Fibroblast of mammary gland (primary cell): Measurements from ENCODE around the gene GTF2F1.

Experiments used
- DNase-seq: peaks from one replicate; pipeline ENCODE4 v3.0.0-alpha.2; 2010; ENCODE audit warnings: low read depth
- H3K4me3 ChIP-seq: 2 replicates; pipeline ENCODE4 v1.5.1; 2011; ENCODE audit warnings: low read depth, mild to moderate bottlenecking, low read length, moderate library complexity; ENCODE audit not compliant: control insufficient read depth
- TF ChIP-seq, protein P1 (sequence below): conservative IDR thresholded peaks from 2 replicates; pipeline ENCODE4 v1.5.1; 2011; ENCODE audit warnings: low read depth, low read length, inconsistent platforms; ENCODE audit not compliant: control insufficient read depth, insufficient read depth

GTF2F1 gene

DNA sequence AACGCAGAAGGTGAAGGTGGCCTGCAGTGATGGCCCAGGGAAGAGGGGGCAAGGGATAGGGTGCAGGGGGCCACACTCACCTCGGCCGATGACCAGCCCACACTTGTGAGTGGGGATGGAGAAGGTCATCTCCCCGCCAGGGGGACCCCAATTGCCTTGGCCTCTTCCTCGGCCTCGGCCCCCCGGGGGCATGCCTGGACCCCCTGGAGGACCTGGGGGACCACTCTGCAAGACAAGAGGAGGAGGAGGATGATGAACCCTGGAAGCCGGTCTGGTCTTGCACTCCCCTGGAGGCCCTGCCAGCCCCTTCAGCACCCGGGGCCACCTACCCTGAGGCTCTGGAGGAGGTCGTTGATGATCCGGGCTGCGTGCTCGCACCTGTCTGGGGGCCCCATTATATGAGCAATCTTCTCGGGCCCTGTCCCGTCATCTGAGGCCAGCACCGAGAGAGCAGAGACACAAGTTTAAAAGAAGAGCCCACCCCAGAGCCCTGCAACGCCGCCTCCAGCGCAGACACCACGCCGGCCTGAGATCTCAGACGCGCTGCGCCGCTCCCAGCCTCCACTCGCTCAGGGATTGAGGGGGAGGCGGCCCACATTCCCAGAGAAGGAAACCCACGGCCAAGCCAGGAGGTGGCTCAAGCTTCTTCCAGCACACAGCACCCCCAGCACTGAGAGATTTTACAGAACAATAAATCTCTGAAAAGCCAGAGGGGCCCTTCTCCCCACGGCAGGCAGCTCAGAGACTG is 23.9 kb upstream of the GTF2F1 start:
- no peak overlapping the region for H3K4me3 ChIP-seq
- TF ChIP-seq, protein P1, sequence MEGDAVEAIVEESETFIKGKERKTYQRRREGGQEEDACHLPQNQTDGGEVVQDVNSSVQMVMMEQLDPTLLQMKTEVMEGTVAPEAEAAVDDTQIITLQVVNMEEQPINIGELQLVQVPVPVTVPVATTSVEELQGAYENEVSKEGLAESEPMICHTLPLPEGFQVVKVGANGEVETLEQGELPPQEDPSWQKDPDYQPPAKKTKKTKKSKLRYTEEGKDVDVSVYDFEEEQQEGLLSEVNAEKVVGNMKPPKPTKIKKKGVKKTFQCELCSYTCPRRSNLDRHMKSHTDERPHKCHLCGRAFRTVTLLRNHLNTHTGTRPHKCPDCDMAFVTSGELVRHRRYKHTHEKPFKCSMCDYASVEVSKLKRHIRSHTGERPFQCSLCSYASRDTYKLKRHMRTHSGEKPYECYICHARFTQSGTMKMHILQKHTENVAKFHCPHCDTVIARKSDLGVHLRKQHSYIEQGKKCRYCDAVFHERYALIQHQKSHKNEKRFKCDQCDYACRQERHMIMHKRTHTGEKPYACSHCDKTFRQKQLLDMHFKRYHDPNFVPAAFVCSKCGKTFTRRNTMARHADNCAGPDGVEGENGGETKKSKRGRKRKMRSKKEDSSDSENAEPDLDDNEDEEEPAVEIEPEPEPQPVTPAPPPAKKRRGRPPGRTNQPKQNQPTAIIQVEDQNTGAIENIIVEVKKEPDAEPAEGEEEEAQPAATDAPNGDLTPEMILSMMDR, result no peak
- DNase-seq, result no peak

DNA sequence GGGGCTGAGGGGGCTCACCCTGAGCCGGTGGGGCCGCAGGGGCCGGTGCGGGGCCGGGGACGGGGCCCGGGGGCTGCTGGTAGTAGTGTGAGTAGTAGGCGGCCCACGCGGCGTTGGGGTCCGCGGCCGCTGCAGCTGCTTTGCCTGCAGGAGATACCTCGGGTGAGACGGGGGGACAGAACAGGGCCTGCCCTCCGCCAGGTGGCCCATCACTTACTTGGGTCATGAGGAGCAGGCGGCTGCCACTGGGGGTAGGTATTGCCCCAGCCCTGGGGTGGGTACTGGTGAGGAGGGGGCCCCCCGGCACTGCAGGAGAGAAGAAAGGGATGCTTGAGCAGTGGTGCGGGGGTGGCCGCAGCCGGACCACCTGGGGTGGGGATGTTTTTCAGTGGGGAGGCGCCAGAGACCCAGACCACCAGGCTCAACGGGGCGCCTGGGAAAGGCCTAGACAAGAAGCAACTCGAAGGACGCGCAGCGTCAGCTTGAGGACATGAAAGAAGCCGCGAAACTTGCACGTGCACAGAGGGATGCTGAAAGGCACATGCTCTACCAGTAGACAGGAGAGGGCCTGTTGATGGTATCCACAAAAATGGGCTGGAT is 22.7 kb upstream of the GTF2F1 start:
- no peak overlapping the region for H3K4me3 ChIP-seq
- TF ChIP-seq, protein P1, result no peak
- no peak for DNase-seq

DNA sequence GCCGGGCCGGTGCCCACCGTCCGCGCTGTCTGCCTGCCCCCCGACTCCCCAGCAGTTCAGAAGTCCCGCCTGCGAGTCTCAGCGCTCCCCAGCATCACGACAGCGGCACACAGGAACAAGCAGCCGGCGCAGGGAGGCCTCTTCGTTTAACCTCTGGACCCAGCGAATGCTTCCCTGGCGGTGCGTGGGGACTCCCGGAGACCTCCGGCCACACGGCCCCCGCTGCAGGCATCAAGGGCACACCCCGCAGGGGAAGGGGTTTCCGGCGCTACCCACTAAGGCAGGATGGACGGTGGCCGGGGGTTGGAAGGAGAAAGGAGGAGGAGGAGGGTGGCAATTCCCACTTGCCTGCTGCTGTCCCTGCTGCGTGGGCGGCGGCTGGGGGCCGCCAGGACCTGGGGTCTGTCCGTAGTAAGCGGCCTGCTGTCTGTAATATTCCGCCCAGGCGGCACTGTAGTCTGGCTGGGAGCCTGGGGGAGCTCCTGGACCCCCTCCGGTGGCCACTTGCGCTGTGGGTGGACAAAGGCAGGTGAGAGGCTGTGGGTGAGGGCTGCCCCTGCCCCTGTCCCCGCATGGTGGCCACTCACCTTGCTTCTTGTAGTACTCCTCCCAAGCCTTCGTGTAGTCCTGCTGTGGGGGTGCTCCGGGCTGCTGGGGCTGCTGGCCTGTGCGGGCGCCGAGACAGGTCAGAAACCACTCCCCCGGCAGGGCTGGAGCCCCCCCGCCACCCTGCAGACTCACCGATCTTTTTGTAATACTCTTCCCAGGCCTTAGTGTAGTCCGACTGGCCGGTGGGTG is 22.0 kb upstream of the GTF2F1 start:
- TF ChIP-seq, protein P1, result no peak
- no peak for DNase-seq
- no peak overlapping the region for H3K4me3 ChIP-seq

DNA sequence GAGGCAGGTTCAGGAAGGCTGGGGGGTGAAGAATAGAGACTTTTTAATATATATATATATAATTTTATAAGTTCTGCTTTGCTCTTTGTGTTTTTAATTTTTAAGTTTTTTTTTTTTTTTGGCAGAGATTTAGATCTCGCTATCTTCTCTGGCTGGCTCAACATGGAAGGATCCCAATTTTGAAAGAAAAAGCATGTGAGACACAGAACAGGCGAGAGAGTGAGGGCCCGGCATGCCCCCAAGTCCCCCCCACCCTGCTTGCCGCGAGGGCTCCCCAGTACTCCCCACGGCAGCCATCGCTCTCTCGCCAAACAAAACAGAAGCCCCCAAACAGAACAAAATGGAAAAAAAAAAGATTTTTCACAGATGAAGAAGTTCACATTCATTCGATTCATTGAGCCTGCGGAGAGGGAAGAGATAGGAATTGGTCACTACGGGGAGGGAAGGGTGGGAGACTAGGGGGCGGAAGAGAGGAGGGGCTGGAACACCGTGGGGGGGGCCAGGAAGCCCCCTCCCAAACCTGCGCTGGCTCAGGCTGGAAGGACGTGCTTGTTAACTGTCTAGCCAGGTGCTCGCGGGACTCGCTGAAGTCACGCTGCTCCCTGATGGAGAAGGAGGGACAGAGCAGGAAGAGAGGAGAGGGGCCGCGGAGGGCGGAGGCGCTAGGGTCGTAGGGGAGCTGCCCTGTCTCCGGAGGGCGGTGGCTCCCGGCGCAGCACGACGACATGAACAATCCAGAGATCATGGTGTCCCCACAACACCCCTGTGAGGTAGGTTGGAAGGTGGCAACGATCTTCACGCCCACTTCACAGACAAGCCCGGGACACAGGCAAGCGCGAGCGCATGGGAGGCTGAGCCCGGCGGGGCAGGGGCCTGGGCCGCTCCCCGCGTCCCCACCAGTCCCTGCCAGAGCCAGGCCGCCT is 21.0 kb upstream of the GTF2F1 start:
- TF ChIP-seq, protein P1, result no peak
- H3K4me3 ChIP-seq, result no peak overlapping the region
- no peak for DNase-seq

DNA sequence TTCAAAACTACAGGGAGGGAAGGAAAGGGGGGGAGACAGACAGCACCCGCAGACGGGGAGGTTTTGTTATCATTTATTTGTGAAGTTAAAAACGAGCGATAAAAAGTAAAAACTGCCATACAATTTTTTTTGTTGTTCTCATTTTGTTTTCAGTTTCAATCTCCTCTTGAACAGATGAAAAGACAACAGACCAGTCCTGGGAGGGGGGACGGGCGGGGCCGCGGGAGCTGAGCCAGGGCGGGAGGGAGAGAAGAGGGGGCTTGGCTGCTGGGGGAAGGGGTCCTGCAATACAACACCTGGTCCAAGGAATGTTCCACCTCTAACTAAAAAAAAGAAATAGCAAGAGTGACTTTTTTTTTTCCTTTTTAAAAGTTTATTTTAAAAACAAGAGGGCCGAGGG is 20.3 kb upstream of the GTF2F1 start:
- H3K4me3 ChIP-seq, result no peak overlapping the region
- no peak for DNase-seq
- TF ChIP-seq, protein P1, result no peak
